HG02623 (cell line): ENCODE data around the gene KCNG1.
A peak's percentile ranks its signal among the peaks of the same experiment; 100 is the strongest.
"Not testable (repeated sequence)": the region's sequence is repeated elsewhere in the genome, so short reads cannot be mapped to it uniquely, and the experiment has no call there.

Experiments used
- ATAC-seq: cut with Tn5 transposase; IDR thresholded peaks from one replicate; pipeline ENCODE4 v1.9.1; 2021; ENCODE audit warnings: moderate library complexity; ENCODE audit not compliant: unreplicated experiment

Gene KCNG1

DNA sequence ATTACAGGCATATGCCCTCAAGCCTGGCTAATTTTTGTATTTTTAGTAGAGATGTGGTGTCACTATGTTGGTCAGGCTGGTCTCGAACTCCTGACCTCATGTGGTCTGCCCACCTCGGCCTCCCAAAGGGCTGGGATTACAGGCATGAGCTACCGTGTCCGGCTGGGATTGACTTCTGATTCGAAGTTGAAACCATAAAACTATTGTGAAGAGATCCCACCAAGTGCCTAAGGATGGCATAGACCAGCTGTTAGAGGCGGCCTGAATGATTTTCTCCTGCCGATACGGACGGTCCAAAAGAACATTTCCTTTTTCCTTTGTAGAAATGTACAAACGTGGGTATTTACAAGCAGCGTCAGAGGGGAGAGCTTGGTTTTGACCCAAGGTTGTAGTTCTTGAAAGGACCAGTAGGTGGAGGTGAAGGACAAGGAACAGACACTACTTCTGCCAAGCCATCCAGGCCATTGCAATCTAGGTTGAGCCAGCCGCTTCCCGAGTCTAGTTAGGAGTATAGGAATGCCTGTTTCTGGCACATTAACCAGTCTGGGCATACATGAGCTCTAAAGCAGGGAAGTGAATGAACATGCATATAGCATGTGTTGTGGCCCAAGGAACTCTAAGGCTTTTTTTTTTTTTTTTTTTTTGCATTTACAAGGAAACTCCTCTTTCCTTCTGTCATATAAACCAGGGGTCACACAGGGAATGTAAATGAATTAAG is 35.3 kb downstream of the KCNG1 start:
- no peak for ATAC-seq

- ATAC-seq, result no peak
These were observed 39.6 kb downstream of the KCNG1 start for GRCh38 chr20:50983321-50983720.

DNA sequence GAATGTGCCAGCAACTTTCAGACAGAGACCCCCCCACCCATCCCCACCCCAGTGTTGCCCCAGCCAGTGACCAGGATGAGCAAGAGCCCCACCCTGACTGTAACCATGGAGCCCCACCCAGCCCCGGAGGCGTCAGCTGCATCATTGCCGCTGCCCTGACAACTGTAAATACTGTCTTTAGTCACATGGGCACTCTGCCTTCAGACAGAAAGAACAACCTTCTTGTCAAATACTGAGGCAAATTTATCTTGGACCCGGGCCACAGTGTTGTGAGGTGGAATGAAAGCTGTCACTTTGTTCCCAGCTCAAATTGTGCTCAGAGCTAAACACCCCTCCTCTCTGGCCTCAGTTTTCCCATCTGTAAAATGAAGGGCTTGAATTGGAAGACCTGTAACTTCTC is 40.5 kb downstream of the KCNG1 start:
- no peak for ATAC-seq

DNA sequence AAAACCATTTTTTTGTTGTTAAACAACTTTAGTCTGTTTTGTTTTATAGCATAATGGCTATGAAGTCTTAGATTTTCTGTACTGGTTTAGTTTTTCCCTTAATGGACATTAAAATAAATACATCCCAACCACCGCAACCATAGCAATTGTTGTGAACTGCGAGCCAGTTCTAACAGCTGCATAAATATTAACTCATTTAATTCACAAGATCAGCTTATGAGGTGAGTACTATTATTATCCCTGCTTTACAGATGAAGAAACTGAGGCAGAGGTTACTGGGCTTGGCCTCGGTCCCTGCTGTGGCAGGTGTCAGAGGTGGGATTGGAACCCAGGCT is 41.2 kb downstream of the KCNG1 start:
- no peak for ATAC-seq

DNA sequence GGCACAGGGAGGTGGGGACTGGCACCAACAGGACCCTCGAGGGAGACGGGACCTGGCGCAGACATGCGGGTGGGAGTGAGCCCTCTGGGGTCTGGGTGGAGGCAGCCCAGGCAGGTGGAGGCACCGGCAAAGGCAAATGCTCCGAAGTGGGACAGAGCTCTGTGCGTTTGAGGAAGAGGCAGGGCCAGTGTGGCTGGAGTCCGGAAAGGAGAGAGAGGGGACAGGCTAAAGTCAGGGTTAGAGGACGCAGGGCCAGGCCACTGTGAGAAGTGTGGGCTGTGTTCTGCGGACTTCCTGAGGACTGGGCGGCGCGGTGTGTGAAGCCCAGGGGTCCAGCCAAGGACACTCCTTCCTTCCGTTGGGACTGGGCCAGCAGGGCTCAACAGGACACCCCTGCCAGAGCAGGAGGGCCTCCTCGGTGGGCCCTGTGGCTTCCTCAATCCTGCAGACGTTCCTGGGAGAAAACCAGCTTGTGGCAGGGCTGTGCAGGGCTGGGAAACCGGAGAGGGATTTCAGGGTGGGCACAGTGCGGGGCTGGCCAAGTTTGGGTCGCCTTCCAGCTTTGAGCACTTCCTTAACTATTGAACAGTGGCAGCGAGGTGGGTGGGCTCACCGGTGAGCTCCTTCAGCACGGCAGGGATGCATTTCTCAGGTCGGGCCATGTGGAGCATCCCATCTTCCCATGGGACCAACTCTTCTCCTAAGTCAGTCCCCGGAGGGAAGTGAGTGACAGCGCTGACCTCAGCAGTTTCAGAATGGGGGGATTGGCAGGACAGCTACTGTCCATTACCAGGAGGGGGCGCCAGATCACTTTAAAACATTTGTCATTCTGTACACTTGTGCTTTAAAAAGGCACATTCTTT is 41.8 kb downstream of the KCNG1 start:
- no peak for ATAC-seq

DNA sequence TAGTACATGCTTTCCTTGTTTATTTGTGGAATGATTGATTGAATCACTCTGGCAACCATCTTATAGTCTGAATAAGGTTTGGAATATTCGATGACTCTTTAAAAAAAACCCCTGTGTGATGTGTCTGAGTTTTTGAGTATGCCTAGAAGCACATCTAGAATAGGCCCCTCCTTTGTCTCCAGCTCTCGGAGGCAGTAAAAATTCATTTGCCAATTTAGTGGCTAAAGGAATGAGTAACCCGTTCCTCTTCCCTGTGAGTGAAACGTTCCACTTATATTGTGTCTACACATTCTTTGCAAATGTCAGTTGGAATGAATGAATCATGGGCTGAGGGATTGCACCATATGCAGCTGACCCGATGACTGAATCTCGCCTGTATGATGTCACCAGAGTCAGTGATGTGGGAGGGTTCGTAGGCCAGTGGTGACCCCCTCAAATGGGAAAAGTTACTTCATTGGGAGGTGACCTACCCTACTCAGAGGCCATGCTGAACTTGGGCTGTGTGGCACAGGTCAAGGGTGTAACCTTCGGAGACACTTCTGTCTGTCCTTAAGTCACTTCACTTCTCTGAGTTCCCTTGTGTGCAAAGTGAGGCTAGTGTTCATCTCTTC is 42.7 kb downstream of the KCNG1 start:
- no peak for ATAC-seq

DNA sequence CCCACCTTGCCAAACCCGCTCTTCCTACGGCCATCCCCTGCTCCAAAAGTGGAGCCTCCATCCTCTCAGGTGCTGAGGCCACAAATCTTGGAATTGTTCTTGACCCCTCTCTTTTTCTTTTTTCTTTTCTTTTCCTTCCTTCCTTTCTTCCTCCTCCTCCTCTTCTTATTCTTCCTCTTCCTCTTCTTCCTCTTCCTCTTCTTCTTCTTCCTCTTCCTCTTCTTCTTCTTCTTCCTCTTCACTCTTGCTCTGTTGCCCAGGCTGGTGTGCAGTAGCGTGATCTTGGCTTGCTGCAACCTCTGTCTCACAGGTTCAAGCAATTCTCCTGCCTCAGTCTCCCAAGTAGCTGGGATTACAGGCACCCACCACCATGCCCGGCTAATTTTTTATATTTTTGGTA is 44.4 kb downstream of the KCNG1 start:
- not testable (repeated sequence) for ATAC-seq

- ATAC-seq, result no peak
These were observed 45.6 kb downstream of the KCNG1 start for GRCh38 chr20:50977066-50978021.

DNA sequence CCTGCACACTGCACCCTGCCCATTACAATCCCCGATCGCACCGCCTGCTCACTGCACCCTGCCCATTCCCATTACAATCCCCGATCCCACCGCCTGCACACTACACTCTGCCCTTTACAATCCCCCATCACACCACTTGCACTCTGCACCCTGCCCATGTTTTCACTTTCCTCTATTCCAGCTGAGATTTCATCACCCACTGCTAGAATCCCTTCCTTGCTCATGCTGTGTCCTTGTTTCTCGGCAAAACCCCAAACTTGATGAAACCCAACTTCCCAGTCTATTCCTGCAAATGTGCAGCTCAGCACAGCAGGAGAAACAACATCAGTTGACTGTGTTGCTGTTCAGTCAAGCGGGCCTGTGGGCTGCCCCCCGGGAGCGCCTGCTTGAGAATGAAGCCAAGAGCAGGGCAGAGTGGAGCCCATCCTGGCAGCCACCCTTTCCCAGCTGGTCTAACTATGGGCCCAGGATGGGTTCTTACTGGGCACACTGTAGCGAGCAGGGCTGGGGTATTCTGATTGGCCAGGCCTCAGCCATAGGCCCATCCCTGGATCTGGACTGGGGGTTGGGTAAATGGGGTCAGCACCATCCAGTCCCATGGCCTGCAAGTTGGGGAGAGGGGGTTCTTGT is 47.1 kb downstream of the KCNG1 start:
- ATAC-seq, result no peak

DNA sequence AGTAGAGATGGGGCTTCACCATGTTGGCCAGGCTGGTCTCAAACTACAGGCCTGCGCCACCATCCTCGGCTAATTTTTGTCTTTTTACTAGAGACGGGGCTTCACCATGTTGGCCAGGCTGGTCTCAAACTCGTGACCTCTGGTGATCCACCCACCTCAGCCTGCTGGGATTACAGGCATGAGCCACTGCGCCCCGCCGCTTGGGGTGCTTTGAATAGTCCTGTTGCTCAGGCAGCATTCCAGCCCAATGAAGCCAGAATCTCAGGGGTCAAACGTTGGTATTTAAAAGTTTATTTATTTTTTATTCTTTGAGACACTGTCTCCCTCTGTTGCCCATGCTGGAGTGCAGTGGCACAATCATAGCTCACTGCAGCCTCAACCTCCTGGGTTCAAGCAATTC is 53.0 kb downstream of the KCNG1 start:
- no peak for ATAC-seq

DNA sequence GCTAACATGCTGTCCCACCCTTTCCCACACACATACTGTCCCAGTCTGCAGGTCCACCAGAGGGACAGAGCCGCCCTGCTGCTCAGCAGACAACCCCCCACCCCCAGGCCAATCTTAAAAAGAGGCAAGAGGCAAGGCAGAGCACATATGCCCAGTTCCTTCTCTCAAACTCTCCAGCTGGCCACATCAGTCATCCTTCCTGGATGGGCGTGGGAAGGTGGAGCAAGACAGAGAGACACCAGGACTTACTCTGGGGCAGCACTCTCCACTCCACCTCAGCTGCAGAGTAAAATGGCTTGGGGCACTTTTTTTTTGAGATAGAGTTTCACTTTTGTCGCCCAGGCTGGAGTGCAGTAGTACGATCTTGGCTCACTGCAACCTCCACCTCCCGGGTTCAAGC is 53.5 kb downstream of the KCNG1 start:
- no peak for ATAC-seq

- ATAC-seq, result no peak
These were observed 54.6 kb downstream of the KCNG1 start for GRCh38 chr20:50968289-50968688.

- no peak for ATAC-seq
These were observed 55.3 kb downstream of the KCNG1 start for GRCh38 chr20:50967586-50967985.

- ATAC-seq, result no peak
These were observed 63.3 kb downstream of the KCNG1 start for GRCh38 chr20:50959543-50960126.

DNA sequence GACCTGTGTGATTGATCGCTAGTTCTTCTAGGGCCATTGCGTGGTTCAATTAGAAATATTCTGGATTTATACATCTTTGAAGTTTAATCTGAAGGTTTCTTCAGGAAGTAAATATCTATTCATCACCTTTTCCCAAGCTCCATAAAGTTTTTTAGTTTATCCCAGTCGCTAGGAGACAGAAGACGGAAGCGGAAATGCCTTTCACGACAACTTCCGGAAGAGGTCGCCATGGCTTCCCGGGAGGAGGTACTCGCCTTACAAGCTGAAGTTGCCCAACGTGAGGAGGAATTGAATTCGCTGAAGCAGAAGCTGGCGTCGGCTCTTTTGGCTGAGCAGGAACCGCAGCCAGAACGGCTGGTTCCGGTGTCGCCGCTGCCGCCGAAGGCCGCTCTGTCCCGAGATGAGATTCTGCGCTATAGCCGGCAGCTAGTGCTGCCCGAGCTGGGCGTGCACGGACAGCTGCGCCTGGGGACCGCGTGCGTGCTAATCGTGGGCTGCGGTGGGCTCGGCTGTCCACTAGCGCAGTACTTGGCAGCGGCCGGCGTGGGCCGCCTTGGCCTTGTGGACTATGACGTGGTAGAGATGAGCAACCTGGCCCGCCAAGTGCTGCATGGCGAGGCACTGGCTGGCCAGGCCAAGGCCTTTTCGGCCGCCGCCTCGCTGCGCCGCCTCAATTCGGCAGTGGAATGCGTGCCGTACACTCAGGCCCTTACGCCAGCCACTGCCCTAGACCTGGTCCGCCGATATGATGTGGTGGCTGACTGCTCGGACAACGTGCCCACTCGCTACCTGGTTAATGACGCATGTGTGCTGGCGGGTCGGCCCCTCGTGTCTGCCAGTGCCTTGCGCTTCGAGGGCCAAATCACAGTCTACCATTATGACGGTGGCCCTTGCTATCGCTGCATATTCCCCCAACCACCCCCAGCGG is 64.0 kb downstream of the KCNG1 start, which contains the start of gene MOCS3:
Gene MOCS3, plus strand, starts transcription at position 204 of the 928 bp plus-strand sequence. Its CDS starts 25 bp downstream, at position 229.
- ATAC-seq, result peak; percentile 69

DNA sequence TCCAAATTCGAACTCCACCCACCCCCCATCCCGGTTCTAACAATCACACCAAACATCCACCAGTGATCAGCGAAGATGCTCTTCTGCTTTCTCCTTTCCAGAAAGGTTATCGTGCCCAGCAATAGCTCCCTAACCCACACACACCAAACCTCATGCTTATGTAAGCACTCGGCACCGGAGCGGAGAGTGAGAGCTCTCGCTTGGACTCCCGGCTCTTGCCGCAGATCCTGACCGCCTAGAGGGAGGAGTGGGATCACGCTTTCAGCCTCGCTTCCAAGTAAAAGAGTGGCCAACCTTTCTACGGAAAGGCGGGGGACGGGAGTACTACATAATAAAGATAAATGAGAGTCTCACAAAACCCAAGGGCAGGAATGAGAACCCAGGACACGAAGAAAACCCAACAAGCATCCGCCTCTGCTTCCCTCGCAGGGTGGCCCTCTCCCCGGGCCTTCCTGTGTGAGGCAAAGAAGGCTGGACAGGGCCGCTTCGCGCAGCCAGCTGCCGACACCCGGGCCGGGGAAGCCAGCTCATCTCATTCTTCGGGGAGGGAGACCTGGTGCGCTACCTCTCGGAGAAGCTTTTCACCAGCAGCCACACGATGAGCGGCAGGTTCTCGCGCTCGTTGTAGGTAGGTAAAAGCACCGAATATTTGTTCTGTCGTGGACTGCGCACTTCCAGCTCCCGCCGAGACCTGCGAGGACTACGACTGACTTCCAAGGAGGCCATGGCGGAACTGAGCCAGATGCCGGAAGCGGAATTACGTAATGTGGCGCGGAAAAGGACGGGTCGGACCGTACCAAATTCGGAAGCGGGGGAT is 64.9 kb downstream of the KCNG1 start, which contains the start of gene DPM1:
Gene DPM1, minus strand, starts transcription at position 735 of the 817 bp plus-strand sequence. Its CDS starts 9 bp downstream, at position 726.
- ATAC-seq, result peak; percentile 67

- no peak for ATAC-seq
These were observed 65.6 kb downstream of the KCNG1 start for GRCh38 chr20:50957276-50957675.

DNA sequence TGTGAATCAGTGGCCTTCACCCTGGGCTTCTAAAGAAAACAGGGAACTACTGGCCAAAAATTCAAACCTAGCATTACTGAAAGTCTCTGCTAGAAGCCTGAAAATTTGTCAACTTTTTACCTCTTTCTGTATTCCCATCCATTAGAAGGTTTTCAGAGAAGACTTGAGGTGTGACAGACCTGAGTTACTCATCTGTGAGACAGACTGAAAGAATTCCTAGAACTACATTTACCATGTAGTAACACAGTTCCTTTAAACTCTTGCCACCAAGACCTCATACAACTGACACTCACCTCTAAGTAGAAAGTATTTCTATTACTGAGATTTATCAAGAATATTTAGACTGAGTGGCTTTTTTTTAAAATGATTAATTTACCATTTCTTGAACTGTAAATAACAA is 69.1 kb downstream of the KCNG1 start:
- no peak for ATAC-seq
